ENCODE measurements around the gene THSD8.

Gene THSD8

GRCh38 chr19:12782174-12782423, 19.8 kb upstream of the THSD8 start:
- DNase-seq = no peak

GRCh38 chr19:12782424-12783290, 19.2 kb upstream of the THSD8 start:
- DNase-seq = peak; percentile 97

- DNase-seq = peak; percentile 94
Measured at GRCh38 chr19:12783291-12783848, 18.5 kb upstream of the THSD8 start.

GRCh38 chr19:12783849-12784393, 17.9 kb upstream of the THSD8 start:
- DNase-seq = peak; percentile 66

GRCh38 chr19:12784394-12784870, 17.4 kb upstream of the THSD8 start:
- peak; percentile 53 for DNase-seq

- peak; percentile 55 for DNase-seq
Measured at GRCh38 chr19:12784871-12785430, 16.9 kb upstream of the THSD8 start.

- peak; percentile 33 for DNase-seq
Measured at GRCh38 chr19:12785431-12786031, 16.3 kb upstream of the THSD8 start.

GRCh38 chr19:12786141-12786870, 15.6 kb upstream of the THSD8 start:
- DNase-seq = peak; percentile 38

GRCh38 chr19:12786952-12787351, 14.9 kb upstream of the THSD8 start:
- no peak for DNase-seq

- no peak for DNase-seq
Measured at GRCh38 chr19:12787458-12787857, 14.4 kb upstream of the THSD8 start.

GRCh38 chr19:12788042-12788681, 13.7 kb upstream of the THSD8 start:
- DNase-seq = no peak

GRCh38 chr19:12788682-12789097, 13.2 kb upstream of the THSD8 start:
- peak; percentile 68 for DNase-seq

GRCh38 chr19:12789098-12789903, 12.6 kb upstream of the THSD8 start:
- peak; percentile 38 for DNase-seq

GRCh38 chr19:12789904-12790619, 11.8 kb upstream of the THSD8 start:
- DNase-seq = peak; percentile 99

GRCh38 chr19:12790628-12791344, 11.1 kb upstream of the THSD8 start:
- DNase-seq = peak; percentile 20

GRCh38 chr19:12791345-12792050, 10.4 kb upstream of the THSD8 start, which contains the start of gene JUNB:
Gene JUNB (plus strand): TSS chr19:12791486. CDS start chr19:12791772, 286 bp downstream.
- peak; percentile 99 for DNase-seq

GRCh38 chr19:12792051-12792852, 9.6 kb upstream of the THSD8 start:
- peak; percentile 86 for DNase-seq

- peak; percentile 35 for DNase-seq
Measured at GRCh38 chr19:12792853-12793289, 9.0 kb upstream of the THSD8 start.

Measured in activated CD4-positive, alpha-beta T cell treated with anti-CD3 and anti-CD28 coated beads, Interleukin-10, Interleukin-2, amounts not matched to agents 100 ng/mL and 50 ng/mL, durations not matched to agents 16 hours and 8 hours (primary cell).